Measurements from ENCODE around the gene ZC3H7A. TPM values are rescaled to one million over a fixed set of nuclear protein-coding genes. Genes with fewer than 3 reads are reported as not detected.

ZC3H7A gene
- total RNA-seq, 1 experiment from 2014 or later = 70.9 TPM

DNA sequence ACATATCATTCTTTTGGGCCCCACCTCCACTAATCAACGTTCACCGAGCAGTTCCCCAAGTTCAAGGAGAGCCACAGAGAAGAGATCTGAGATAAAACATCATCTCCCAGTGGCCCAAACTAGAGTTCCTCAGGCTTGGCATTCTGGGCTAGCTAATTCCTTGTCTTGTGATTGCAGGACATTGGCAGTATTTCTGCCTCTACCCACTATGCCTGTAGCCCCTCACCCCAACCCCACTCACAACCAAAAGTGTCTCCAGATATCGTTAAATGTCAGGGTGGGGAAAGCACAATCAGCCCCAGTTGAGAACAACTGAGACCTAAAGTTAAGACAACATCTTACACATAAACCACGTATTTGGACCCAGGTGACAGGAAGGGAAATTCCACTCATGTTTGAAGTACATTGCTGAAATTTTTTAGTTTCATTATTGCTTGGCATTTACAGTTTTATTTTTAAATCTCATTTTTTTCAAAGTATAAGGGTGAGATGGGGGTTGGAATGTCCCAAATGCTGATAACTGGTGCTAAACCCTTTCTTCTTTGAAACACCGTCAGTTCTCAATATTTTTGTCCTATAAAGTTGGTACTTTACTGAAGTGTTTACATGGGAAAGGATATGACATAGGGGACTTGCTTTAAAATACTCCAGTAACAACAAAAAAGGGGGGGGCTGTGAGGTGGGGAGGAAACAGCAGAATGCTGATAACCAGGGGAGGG, 13.6 kb downstream of the ZC3H7A start:
- no TSS peak for BruUV-seq (replicated peaks)
- Mint-ChIP-seq H3K36me3 (ENCODE audit: insufficient read depth, unreplicated experiment) (peaks cover 68% of the 10 kb centered on the region), H3K27ac (ENCODE audit: unreplicated experiment) (peak overlapping the region; percentile 89)

GRCh38 chr16:11781773-11782172, 15.3 kb downstream of the ZC3H7A start:
- no TSS peak for BruUV-seq (replicated peaks)
- no peak for DNase-seq
- Mint-ChIP-seq H3K36me3 (ENCODE audit: insufficient read depth, unreplicated experiment) (peaks cover 70% of the 10 kb centered on the region), H3K27ac (ENCODE audit: unreplicated experiment) (peak overlapping the region; percentile 89), H3K4me1 (ENCODE audit: low read depth, unreplicated experiment) (peaks cover 36% of the 10 kb centered on the region), H3K9me3 (ENCODE audit: low read depth, unreplicated experiment) (no peaks in the 10 kb centered on the region), H3K27me3 (ENCODE audit: unreplicated experiment) (no peaks in the 10 kb centered on the region), H3K4me3 (ENCODE audit: low read depth, unreplicated experiment) (peak overlapping the region; percentile 38)
- CTCF ChIA-PET = no interaction called here
- intact Hi-C loops (cut with micrococcal nuclease; ENCODE audit: unreplicated experiment) = no loop called here
- TF ChIP-seq, protein P1, sequence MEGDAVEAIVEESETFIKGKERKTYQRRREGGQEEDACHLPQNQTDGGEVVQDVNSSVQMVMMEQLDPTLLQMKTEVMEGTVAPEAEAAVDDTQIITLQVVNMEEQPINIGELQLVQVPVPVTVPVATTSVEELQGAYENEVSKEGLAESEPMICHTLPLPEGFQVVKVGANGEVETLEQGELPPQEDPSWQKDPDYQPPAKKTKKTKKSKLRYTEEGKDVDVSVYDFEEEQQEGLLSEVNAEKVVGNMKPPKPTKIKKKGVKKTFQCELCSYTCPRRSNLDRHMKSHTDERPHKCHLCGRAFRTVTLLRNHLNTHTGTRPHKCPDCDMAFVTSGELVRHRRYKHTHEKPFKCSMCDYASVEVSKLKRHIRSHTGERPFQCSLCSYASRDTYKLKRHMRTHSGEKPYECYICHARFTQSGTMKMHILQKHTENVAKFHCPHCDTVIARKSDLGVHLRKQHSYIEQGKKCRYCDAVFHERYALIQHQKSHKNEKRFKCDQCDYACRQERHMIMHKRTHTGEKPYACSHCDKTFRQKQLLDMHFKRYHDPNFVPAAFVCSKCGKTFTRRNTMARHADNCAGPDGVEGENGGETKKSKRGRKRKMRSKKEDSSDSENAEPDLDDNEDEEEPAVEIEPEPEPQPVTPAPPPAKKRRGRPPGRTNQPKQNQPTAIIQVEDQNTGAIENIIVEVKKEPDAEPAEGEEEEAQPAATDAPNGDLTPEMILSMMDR (IDR thresholded peaks at IDR 0.05; ENCODE audit: unreplicated experiment) = no peak

More for the DNA sequence above, 13.6 kb downstream of the ZC3H7A start:
- Mint-ChIP-seq H3K4me3 (ENCODE audit: low read depth, unreplicated experiment) (peak overlapping the region; percentile 38), H3K9me3 (ENCODE audit: low read depth, unreplicated experiment) (no peaks in the 10 kb centered on the region), H3K27me3 (ENCODE audit: unreplicated experiment) (no peaks in the 10 kb centered on the region), H3K4me1 (ENCODE audit: low read depth, unreplicated experiment) (peaks cover 52% of the 10 kb centered on the region)
- CTCF ChIA-PET = interaction anchor here (0.9 to 1.2 kb wide), 2 partner anchors 8 to 14 kb away, joined by 3 to 10 read pairs; partner anchors contain the start of gene ZC3H7A
- TF ChIP-seq, protein P1 (IDR thresholded peaks at IDR 0.05; ENCODE audit: unreplicated experiment) = no peak
- DNase-seq = peak; percentile 18
- intact Hi-C loops (cut with micrococcal nuclease; ENCODE audit: unreplicated experiment) = loop anchor here (1.0 kb wide), 2 partner anchors 13 to 41 kb away; partner anchors contain the start of gene TXNDC11

DNA sequence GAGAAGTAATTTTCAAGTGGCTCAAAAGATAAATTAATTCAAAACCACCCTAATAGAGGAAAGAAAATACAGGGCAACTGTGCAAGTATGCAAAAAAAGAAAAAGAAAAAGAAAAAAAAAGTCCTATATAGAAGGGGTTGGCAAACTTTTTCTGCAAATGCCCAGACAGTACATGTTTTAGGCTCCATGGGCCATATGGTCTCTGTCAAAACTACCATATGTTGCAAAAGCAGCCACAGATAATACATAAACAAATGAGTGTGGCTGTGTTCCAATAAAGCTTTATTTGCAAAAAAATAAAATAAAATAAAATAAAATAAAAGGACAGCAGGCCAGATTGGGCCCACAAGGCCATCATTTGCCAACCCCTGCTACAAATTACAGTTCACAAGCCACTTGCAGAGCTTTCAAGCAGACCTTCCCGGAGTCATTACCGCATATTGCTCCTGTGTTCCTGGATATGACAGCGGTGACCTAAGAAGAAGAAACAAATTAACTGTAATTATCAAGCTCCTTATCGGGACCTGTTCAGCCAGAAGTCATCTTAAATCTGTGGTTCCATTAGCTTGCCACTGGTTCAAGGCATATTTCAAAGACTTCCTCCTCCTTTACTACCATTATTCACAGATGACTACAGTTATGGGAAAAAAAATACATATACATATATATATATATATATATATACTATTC, 15.9 kb downstream of the ZC3H7A start:
- CTCF ChIA-PET = interaction anchor here (1.1 kb wide), 1 partner anchor 9 kb away, joined by 3 read pairs; no protein-coding TSS in a partner anchor
- no peaks in the 10 kb centered on the region for H3K27me3 Mint-ChIP-seq (ENCODE audit: unreplicated experiment)
- H3K27ac Mint-ChIP-seq (ENCODE audit: unreplicated experiment) = peak overlapping the region; percentile 89
- TF ChIP-seq, protein P1 (IDR thresholded peaks at IDR 0.05; ENCODE audit: unreplicated experiment) = no peak
- H3K36me3 Mint-ChIP-seq (ENCODE audit: insufficient read depth, unreplicated experiment) = peaks cover 73% of the 10 kb centered on the region
- peaks cover 30% of the 10 kb centered on the region for H3K4me1 Mint-ChIP-seq (ENCODE audit: low read depth, unreplicated experiment)
- H3K4me3 Mint-ChIP-seq (ENCODE audit: low read depth, unreplicated experiment) = no peak overlapping the region
- no TSS peak for BruUV-seq (replicated peaks)
- DNase-seq = no peak
- intact Hi-C loops (cut with micrococcal nuclease; ENCODE audit: unreplicated experiment) = no loop called here
- H3K9me3 Mint-ChIP-seq (ENCODE audit: low read depth, unreplicated experiment) = no peaks in the 10 kb centered on the region

GRCh38 chr16:11779074-11779473, 18.0 kb downstream of the ZC3H7A start:
- Mint-ChIP-seq H3K27me3 (ENCODE audit: unreplicated experiment) (no peaks in the 10 kb centered on the region), H3K4me1 (ENCODE audit: low read depth, unreplicated experiment) (peaks cover 26% of the 10 kb centered on the region), H3K27ac (ENCODE audit: unreplicated experiment) (no peak overlapping the region), H3K9me3 (ENCODE audit: low read depth, unreplicated experiment) (no peaks in the 10 kb centered on the region), H3K4me3 (ENCODE audit: low read depth, unreplicated experiment) (no peak overlapping the region), H3K36me3 (ENCODE audit: insufficient read depth, unreplicated experiment) (peaks cover 94% of the 10 kb centered on the region)
- TF ChIP-seq, protein P1 (IDR thresholded peaks at IDR 0.05; ENCODE audit: unreplicated experiment) = no peak
- no TSS peak for BruUV-seq (replicated peaks)
- CTCF ChIA-PET = no interaction called here
- intact Hi-C loops (cut with micrococcal nuclease; ENCODE audit: unreplicated experiment) = no loop called here
- DNase-seq = no peak

All from Calu3 (cell line).